Peyer's patch (tissue), 4 donors: ENCODE measurements around the gene LRP10. TPM values are rescaled to one million over a fixed set of nuclear protein-coding genes. Genes with fewer than 3 reads are reported as not detected.

Experiments
- DNase-seq, 3 donors: peaks; one replicate each; pipeline ENCODE4 v3.0.0-alpha.2; 2017 to 2019
- H3K27ac ChIP-seq, 4 donors: fragments of 200-600 bp; sonication (generic); one replicate each; pipeline ENCODE4 v1.5.1; 2016 to 2019
- H3K27me3 ChIP-seq, 2 donors: fragments of 200-600 bp; sonication (generic); one replicate each; pipeline ENCODE4 v1.5.1; 2019
- H3K36me3 ChIP-seq, 3 donors: fragments of 200-600 bp; sonication (generic); one replicate each; pipeline ENCODE4 v1.5.1; 2016 to 2019
- H3K4me1 ChIP-seq, 4 donors: fragments of 200-600 bp; sonication (generic); one replicate each; pipeline ENCODE4 v1.5.1; 2016 to 2019
- H3K4me3 ChIP-seq, 4 donors: fragments of 200-600 bp; sonication (generic); 1 replicate in 3 of 4; 2 replicates in 1 of 4; pipeline ENCODE4 v1.5.1; 2016 to 2019; ENCODE audit warnings: mild to moderate bottlenecking in 1 of 4
- H3K9me3 ChIP-seq, 4 donors: fragments of 200-600 bp; sonication (generic); one replicate each; pipeline ENCODE4 v1.5.1; 2016 to 2019; ENCODE audit warnings: mild to moderate bottlenecking in 1 of 4
- POLR2A ChIP-seq, 2 donors: fragments of 450-650 bp; IDR thresholded peaks; one replicate each; pipeline ENCODE4 v1.5.1; 2017; ENCODE audit warnings: antibody characterized with exemption in 2 of 2, mild to moderate bottlenecking in 2 of 2, moderate library complexity in 2 of 2
- total RNA-seq, 4 donors: library from RNA; depleted of rRNA; stranded (reverse); fragments of >200 nt; gene quantifications; one replicate each; pipeline ENCODE4 v1.1.0, GENCODE V29; 2016
- TF ChIP-seq, protein P1 (sequence below), 6 experiments: fragments of 450-650 bp in 4 of 6; fragments of 200-600 bp in 2 of 6; sonication (generic) in 1 of 6; IDR thresholded peaks; one replicate each; pipeline ENCODE4 v1.5.1; 2017 to 2019; ENCODE audit warnings: antibody characterized with exemption in 6 of 6, mild to moderate bottlenecking in 3 of 6, moderate library complexity in 1 of 6

LRP10 gene
- total RNA-seq, 4 donors from 2014 or later = 69.3 to 250 (median 221) TPM

DNA sequence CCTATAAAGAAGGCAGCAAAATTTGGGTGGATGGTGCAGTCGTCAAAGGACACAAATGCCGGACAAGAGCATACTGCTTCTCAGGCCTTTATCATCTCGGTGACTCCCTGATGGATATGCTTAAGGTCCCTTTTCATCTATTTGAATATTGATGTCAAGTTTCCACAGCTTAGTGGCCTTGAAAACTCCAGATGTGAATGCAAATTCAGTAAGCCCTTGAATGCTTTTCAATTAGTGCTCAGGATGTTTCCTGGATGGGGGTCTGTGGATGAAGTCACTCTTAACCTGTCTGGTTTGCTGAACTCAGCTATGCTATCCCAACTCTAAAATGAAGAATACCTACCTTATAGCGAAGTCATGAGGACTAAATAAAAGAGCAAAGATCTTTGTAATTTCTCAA lies 22.2 kb downstream of the LRP10 start:
- Histone ChIP-seq H3K27ac (no peak overlapping the region), H3K9me3 (no peaks in the 10 kb centered on the region), H3K27me3 (no peaks in the 10 kb centered on the region), H3K36me3 (no peaks in the 10 kb centered on the region), H3K4me3 (no peak overlapping the region), H3K4me1 (no peaks in the 10 kb centered on the region)
- TF ChIP-seq, protein P1, sequence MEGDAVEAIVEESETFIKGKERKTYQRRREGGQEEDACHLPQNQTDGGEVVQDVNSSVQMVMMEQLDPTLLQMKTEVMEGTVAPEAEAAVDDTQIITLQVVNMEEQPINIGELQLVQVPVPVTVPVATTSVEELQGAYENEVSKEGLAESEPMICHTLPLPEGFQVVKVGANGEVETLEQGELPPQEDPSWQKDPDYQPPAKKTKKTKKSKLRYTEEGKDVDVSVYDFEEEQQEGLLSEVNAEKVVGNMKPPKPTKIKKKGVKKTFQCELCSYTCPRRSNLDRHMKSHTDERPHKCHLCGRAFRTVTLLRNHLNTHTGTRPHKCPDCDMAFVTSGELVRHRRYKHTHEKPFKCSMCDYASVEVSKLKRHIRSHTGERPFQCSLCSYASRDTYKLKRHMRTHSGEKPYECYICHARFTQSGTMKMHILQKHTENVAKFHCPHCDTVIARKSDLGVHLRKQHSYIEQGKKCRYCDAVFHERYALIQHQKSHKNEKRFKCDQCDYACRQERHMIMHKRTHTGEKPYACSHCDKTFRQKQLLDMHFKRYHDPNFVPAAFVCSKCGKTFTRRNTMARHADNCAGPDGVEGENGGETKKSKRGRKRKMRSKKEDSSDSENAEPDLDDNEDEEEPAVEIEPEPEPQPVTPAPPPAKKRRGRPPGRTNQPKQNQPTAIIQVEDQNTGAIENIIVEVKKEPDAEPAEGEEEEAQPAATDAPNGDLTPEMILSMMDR (IDR thresholded peaks at IDR 0.05) = no peak
- TF ChIP-seq POLR2A (IDR thresholded peaks at IDR 0.05) = no peak
- DNase-seq = no peak

DNA sequence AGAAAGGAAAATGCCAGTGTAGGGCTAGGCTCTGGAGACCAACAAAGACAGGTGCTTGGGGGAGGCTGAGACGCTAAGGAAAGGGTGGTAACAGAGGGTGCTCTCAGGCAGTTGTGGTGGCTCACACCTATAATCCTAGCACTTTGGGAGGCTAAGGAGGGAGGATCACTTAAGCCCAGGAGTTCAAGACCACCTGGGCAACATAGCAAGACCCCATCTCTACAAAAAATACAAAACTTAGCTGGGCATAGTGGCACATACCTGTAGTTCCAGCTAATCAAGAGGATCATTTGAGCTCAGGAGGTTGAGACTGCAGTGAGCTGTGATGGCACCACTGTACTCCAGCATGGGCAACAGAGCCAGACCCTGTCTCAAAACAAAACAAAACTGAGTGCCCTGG lies 23.9 kb downstream of the LRP10 start:
- no peak for TF ChIP-seq POLR2A (IDR thresholded peaks at IDR 0.05)
- TF ChIP-seq, protein P1 (IDR thresholded peaks at IDR 0.05) = no peak
- H3K36me3 ChIP-seq = peaks cover 0 to 2% (median 0%) of the 10 kb centered on the region in 3 donors

DNA sequence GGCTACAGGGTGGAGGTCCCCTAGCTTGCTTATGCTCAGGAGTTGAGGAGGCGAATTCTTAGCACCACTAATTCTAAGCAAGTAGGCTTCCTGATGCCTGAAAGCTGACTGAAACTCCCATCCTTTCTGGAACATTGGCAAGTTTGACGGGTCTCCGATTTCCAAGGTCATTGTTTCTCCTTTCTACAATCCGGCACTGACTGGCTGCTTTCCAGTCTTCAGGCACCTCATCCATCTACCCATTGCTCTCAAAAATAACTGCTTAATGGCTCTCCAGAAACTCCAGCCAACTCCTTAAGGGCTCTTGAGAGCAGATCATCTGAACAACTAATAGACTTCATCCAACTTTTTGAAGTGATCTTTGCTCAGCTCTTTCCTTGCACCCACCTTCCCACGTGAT lies 24.8 kb downstream of the LRP10 start:
- Histone ChIP-seq H3K36me3 (peaks cover 0 to 11% (median 0%) of the 10 kb centered on the region in 3 donors), H3K27ac (no peak overlapping the region), H3K4me3 (no peak overlapping the region), H3K9me3 (no peaks in the 10 kb centered on the region), H3K4me1 (no peaks in the 10 kb centered on the region), H3K27me3 (no peaks in the 10 kb centered on the region)
- peak in 1 of 3 donors; percentile 0 for DNase-seq
- TF ChIP-seq POLR2A (IDR thresholded peaks at IDR 0.05) = no peak
- TF ChIP-seq, protein P1 (IDR thresholded peaks at IDR 0.05) = no peak

More for the DNA sequence above, 23.9 kb downstream of the LRP10 start:
- H3K4me1 ChIP-seq = no peaks in the 10 kb centered on the region
- no peak overlapping the region for H3K27ac ChIP-seq
- H3K27me3 ChIP-seq = no peaks in the 10 kb centered on the region
- DNase-seq = no peak
- no peaks in the 10 kb centered on the region for H3K9me3 ChIP-seq
- H3K4me3 ChIP-seq = no peak overlapping the region

DNA sequence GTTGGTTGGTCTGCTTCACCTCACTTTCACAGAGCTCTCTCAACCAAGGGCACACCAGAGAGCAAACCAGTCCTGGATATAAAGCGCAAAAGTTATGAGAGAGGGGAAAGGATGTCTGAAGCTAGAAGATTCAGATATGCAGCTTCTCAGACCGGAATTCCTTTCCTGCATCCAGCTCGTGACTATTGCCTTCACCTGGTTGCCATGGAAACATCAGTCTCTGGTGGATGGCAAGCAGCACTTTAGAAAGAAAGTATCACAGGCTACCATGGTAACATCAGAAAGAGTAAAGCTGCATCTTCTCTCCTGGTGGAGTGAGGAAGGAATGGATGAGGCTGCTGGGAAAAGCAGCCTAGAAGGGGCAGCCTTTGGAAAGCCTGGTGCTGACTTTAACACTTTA lies 25.2 kb downstream of the LRP10 start:
- no peaks in the 10 kb centered on the region for H3K4me1 ChIP-seq
- H3K9me3 ChIP-seq = no peaks in the 10 kb centered on the region
- H3K4me3 ChIP-seq = no peak overlapping the region
- TF ChIP-seq, protein P1 (IDR thresholded peaks at IDR 0.05) = no peak
- no peak for TF ChIP-seq POLR2A (IDR thresholded peaks at IDR 0.05)
- DNase-seq = peak in 1 of 3 donors; percentile 1
- no peaks in the 10 kb centered on the region for H3K27me3 ChIP-seq
- H3K27ac ChIP-seq = no peak overlapping the region
- H3K36me3 ChIP-seq = peaks cover 0 to 15% (median 0%) of the 10 kb centered on the region in 3 donors

DNA sequence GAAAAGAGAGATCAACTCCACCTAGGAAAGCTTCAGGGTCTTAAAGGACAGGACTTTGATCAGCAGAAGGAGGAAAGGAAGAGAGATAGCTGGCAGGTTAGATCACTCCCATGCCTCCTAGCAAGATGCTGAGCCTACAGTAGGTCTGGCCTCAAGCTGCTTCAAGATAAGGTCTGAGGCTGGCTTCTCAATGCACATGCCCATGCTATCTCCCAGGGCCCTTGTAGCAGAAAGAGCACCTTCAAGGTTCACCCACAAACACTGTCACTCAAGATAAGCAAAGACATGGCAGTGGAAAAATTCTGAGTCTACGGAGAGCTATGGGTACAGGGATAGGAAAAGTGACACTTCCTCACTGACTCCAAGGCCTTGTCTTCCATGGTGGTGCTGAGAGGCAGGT lies 25.8 kb downstream of the LRP10 start:
- no peaks in the 10 kb centered on the region for H3K9me3 ChIP-seq
- no peak overlapping the region for H3K27ac ChIP-seq
- peak in 1 of 3 donors; percentile 15 for DNase-seq
- TF ChIP-seq, protein P1 (IDR thresholded peaks at IDR 0.05) = no peak
- no peak for TF ChIP-seq POLR2A (IDR thresholded peaks at IDR 0.05)
- H3K4me1 ChIP-seq = no peaks in the 10 kb centered on the region
- H3K36me3 ChIP-seq = peaks cover 0 to 21% (median 0%) of the 10 kb centered on the region in 3 donors
- H3K4me3 ChIP-seq = no peak overlapping the region
- no peaks in the 10 kb centered on the region for H3K27me3 ChIP-seq
